Measurements from ENCODE around the gene PRKAA1. TPM values are rescaled to one million over a fixed set of nuclear protein-coding genes. Genes with fewer than 3 reads are reported as not detected.

PRKAA1 gene
- total and polyA plus RNA-seq, 2 of the 13 experiments (the other 11 are each of a cell fraction or from before 2014, with no cell fraction given) = 36.6 to 58.0 TPM

DNA sequence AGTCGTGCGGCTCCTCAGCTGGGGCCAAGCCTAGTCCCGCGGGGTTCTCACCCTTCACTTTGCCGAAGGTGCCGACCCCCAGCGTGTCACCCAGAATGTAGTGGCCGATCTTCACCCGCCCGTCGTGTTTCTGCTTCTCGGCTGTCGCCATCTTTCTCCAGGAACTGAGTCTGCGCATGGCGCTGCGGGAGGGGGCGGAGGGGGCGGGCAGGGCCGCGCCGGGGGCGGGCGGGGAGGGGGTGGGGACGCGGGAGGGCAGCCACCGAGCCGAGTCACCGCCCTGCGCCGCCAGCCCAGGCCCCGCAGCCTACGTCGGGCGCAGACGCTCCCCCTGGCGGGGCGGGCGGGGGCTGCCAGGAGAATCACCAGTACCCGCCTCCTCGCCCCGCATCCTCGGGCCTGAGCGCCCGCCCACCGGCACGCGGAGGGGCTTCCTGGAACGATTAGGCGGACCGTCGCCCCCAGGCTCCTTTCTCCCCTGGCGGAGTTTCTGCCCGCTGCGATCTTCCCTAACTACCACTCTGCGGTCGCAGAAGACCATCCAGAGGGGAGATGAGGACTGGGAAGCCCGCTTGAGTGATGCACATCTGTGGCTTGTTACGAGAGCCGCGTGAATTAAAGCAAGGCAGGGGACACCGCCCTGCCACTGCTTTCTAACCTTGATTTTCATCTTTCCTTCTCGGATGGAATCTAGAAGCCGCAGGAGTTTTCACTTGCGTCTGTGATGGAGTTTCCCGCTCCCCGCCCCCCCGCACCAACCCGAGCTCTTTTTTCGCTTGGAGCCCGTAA is at the start of gene PRKAA1 (continued):
- TF ChIP-seq, protein P1, sequence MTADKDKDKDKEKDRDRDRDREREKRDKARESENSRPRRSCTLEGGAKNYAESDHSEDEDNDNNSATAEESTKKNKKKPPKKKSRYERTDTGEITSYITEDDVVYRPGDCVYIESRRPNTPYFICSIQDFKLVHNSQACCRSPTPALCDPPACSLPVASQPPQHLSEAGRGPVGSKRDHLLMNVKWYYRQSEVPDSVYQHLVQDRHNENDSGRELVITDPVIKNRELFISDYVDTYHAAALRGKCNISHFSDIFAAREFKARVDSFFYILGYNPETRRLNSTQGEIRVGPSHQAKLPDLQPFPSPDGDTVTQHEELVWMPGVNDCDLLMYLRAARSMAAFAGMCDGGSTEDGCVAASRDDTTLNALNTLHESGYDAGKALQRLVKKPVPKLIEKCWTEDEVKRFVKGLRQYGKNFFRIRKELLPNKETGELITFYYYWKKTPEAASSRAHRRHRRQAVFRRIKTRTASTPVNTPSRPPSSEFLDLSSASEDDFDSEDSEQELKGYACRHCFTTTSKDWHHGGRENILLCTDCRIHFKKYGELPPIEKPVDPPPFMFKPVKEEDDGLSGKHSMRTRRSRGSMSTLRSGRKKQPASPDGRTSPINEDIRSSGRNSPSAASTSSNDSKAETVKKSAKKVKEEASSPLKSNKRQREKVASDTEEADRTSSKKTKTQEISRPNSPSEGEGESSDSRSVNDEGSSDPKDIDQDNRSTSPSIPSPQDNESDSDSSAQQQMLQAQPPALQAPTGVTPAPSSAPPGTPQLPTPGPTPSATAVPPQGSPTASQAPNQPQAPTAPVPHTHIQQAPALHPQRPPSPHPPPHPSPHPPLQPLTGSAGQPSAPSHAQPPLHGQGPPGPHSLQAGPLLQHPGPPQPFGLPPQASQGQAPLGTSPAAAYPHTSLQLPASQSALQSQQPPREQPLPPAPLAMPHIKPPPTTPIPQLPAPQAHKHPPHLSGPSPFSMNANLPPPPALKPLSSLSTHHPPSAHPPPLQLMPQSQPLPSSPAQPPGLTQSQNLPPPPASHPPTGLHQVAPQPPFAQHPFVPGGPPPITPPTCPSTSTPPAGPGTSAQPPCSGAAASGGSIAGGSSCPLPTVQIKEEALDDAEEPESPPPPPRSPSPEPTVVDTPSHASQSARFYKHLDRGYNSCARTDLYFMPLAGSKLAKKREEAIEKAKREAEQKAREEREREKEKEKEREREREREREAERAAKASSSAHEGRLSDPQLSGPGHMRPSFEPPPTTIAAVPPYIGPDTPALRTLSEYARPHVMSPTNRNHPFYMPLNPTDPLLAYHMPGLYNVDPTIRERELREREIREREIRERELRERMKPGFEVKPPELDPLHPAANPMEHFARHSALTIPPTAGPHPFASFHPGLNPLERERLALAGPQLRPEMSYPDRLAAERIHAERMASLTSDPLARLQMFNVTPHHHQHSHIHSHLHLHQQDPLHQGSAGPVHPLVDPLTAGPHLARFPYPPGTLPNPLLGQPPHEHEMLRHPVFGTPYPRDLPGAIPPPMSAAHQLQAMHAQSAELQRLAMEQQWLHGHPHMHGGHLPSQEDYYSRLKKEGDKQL (CRISPR knock-in tag; IDR thresholded peaks at IDR 0.05; ENCODE audit: low read depth) = no peak
- TF ChIP-seq, protein P2, sequence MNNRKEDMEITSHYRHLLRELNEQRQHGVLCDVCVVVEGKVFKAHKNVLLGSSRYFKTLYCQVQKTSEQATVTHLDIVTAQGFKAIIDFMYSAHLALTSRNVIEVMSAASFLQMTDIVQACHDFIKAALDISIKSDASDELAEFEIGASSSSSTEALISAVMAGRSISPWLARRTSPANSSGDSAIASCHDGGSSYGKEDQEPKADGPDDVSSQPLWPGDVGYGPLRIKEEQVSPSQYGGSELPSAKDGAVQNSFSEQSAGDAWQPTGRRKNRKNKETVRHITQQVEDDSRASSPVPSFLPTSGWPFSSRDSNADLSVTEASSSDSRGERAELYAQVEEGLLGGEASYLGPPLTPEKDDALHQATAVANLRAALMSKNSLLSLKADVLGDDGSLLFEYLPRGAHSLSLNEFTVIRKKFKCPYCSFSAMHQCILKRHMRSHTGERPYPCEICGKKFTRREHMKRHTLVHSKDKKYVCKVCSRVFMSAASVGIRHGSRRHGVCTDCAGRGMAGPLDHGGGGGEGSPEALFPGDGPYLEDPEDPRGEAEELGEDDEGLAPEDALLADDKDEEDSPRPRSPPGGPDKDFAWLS (CRISPR knock-in tag; IDR thresholded peaks at IDR 0.05; ENCODE audit: borderline replicate concordance) = no peak
- TF ChIP-seq, protein P3, sequence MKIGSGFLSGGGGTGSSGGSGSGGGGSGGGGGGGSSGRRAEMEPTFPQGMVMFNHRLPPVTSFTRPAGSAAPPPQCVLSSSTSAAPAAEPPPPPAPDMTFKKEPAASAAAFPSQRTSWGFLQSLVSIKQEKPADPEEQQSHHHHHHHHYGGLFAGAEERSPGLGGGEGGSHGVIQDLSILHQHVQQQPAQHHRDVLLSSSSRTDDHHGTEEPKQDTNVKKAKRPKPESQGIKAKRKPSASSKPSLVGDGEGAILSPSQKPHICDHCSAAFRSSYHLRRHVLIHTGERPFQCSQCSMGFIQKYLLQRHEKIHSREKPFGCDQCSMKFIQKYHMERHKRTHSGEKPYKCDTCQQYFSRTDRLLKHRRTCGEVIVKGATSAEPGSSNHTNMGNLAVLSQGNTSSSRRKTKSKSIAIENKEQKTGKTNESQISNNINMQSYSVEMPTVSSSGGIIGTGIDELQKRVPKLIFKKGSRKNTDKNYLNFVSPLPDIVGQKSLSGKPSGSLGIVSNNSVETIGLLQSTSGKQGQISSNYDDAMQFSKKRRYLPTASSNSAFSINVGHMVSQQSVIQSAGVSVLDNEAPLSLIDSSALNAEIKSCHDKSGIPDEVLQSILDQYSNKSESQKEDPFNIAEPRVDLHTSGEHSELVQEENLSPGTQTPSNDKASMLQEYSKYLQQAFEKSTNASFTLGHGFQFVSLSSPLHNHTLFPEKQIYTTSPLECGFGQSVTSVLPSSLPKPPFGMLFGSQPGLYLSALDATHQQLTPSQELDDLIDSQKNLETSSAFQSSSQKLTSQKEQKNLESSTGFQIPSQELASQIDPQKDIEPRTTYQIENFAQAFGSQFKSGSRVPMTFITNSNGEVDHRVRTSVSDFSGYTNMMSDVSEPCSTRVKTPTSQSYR (CRISPR knock-in tag; IDR thresholded peaks at IDR 0.05; ENCODE audit: borderline replicate concordance) = peak; percentile 9; the same call in 1 of the 2 replicates
- TF ChIP-seq ZNF772 (CRISPR knock-in tag; IDR thresholded peaks at IDR 0.05) (0 out of 2 replicates have a peak, but pooled peaks have one; percentile 42), ZBTB1 (CRISPR knock-in tag; IDR thresholded peaks at IDR 0.05; ENCODE audit: borderline replicate concordance) (0 out of 2 replicates have a peak, but pooled peaks have one; percentile 15), ZNF749 (CRISPR knock-in tag; IDR thresholded peaks at IDR 0.05; ENCODE audit: borderline replicate concordance) (no peak), ZNF670 (CRISPR knock-in tag; IDR thresholded peaks at IDR 0.05; ENCODE audit: borderline replicate concordance) (no peak; the same call in none of the 2 replicates), ZNF768 (CRISPR knock-in tag; IDR thresholded peaks at IDR 0.05) (no peak), ZNF326 (CRISPR knock-in tag; IDR thresholded peaks at IDR 0.05; ENCODE audit: borderline replicate concordance) (no peak), IRF9 (CRISPR knock-in tag; IDR thresholded peaks at IDR 0.05; ENCODE audit: borderline replicate concordance) (0 out of 2 replicates have a peak, but pooled peaks have one; percentile 9), ZNF382 (CRISPR knock-in tag; IDR thresholded peaks at IDR 0.05; ENCODE audit: borderline replicate concordance) (no peak), MEF2D (CRISPR knock-in tag; IDR thresholded peaks at IDR 0.05) (no peak), ELF3 (CRISPR knock-in tag; IDR thresholded peaks at IDR 0.05) (no peak), SMARCE1 (IDR thresholded peaks at IDR 0.05; ENCODE audit: borderline replicate concordance) (no peak)
- TF ChIP-seq, protein P4, sequence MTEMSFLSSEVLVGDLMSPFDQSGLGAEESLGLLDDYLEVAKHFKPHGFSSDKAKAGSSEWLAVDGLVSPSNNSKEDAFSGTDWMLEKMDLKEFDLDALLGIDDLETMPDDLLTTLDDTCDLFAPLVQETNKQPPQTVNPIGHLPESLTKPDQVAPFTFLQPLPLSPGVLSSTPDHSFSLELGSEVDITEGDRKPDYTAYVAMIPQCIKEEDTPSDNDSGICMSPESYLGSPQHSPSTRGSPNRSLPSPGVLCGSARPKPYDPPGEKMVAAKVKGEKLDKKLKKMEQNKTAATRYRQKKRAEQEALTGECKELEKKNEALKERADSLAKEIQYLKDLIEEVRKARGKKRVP (CRISPR knock-in tag; IDR thresholded peaks at IDR 0.05) = 0 out of 4 replicates have a peak, but pooled peaks of 1 of the 2 experiments have one; percentile 20

Data from HepG2 (cell line).